ENCODE results near the gene EBLN1. TPM values are rescaled to one million over a fixed set of nuclear protein-coding genes. Genes with fewer than 3 reads are reported as not detected.

The EBLN1 gene
- total RNA-seq, 4 donors from 2014 or later = not detected

- TF ChIP-seq CTCF (IDR thresholded peaks at IDR 0.05) = no peak
- no peak for TF ChIP-seq POLR2AphosphoS5 (IDR thresholded peaks at IDR 0.05)
- WGBS = 90% methylated on average over 4 of the region's 4 CpGs
- Histone ChIP-seq H3K36me3 (no peaks in the 10 kb centered on the region), H3K4me3 (no peak overlapping the region), H3K27me3 (no peaks in the 10 kb centered on the region), H3K27ac (replicated peaks in 1 of 4) (no peak overlapping the region), H3K4me1 (peaks cover 0 to 13% (median 10%) of the 10 kb centered on the region in 4 donors), H3K9me3 (no peaks in the 10 kb centered on the region)
- DNase-seq (ENCODE audit: extremely low spot score) = no peak
- intact Hi-C loops (cut with DNase I) = no loop called here
These were observed 32.2 kb downstream of the EBLN1 start for GRCh38 chr10:22185586-22185985.

- H3K4me3 ChIP-seq = no peak overlapping the region
- 60% methylated on average over 5 of the region's 5 CpGs for WGBS
- no peak for DNase-seq (ENCODE audit: extremely low spot score)
- intact Hi-C loops (cut with DNase I) = no loop called here
- no peak overlapping the region for H3K27ac ChIP-seq (replicated peaks in 1 of 4)
- H3K9me3 ChIP-seq = no peaks in the 10 kb centered on the region
- no peaks in the 10 kb centered on the region for H3K36me3 ChIP-seq
- H3K27me3 ChIP-seq = no peaks in the 10 kb centered on the region
- no peak for TF ChIP-seq POLR2A (IDR thresholded peaks at IDR 0.05; ENCODE audit: low read depth)
- H3K4me1 ChIP-seq = peaks cover 0 to 13% (median 10%) of the 10 kb centered on the region in 4 donors
These were observed 33.9 kb downstream of the EBLN1 start for GRCh38 chr10:22183771-22184461.

GRCh38 chr10:22180724-22181123, 37.1 kb downstream of the EBLN1 start:
- TF ChIP-seq POLR2AphosphoS5 (IDR thresholded peaks at IDR 0.05) = no peak
- TF ChIP-seq CTCF (IDR thresholded peaks at IDR 0.05) = no peak
- no peak for TF ChIP-seq POLR2A (IDR thresholded peaks at IDR 0.05; ENCODE audit: low read depth)
- no peak for TF ChIP-seq EP300 (IDR thresholded peaks at IDR 0.05)
- peaks cover 0 to 13% (median 10%) of the 10 kb centered on the region in 4 donors for H3K4me1 ChIP-seq
- intact Hi-C loops (cut with DNase I) = no loop called here
- no peaks in the 10 kb centered on the region for H3K36me3 ChIP-seq
- no peak overlapping the region for H3K4me3 ChIP-seq
- 86% methylated on average over 2 of the region's 2 CpGs for WGBS
- no peaks in the 10 kb centered on the region for H3K27me3 ChIP-seq
- H3K9me3 ChIP-seq = no peaks in the 10 kb centered on the region
- no peak overlapping the region for H3K27ac ChIP-seq (replicated peaks in 1 of 4)
- DNase-seq (ENCODE audit: extremely low spot score) = no peak

- peaks cover 0 to 3% (median 0%) of the 10 kb centered on the region in 4 donors for H3K27me3 ChIP-seq
- H3K9me3 ChIP-seq = peaks cover 0 to 6% (median 0%) of the 10 kb centered on the region in 4 donors
- H3K27ac ChIP-seq (replicated peaks in 1 of 4) = no peak overlapping the region
- TF ChIP-seq CTCF (IDR thresholded peaks at IDR 0.05) (no peak), POLR2A (IDR thresholded peaks at IDR 0.05; ENCODE audit: low read depth) (no peak), POLR2AphosphoS5 (IDR thresholded peaks at IDR 0.05) (no peak), EP300 (IDR thresholded peaks at IDR 0.05) (no peak)
- no peak for DNase-seq (ENCODE audit: extremely low spot score)
- no peak overlapping the region for H3K4me3 ChIP-seq
- H3K4me1 ChIP-seq = no peaks in the 10 kb centered on the region
- no peaks in the 10 kb centered on the region for H3K36me3 ChIP-seq
- intact Hi-C loops (cut with DNase I) = no loop called here
These were observed 43.4 kb downstream of the EBLN1 start for GRCh38 chr10:22174442-22174841.

GRCh38 chr10:22171131-22171530, 46.7 kb downstream of the EBLN1 start:
- Histone ChIP-seq H3K27ac (replicated peaks in 1 of 4) (no peak overlapping the region), H3K9me3 (peaks cover 0 to 6% (median 0%) of the 10 kb centered on the region in 4 donors), H3K4me3 (no peak overlapping the region), H3K4me1 (no peaks in the 10 kb centered on the region), H3K36me3 (no peaks in the 10 kb centered on the region), H3K27me3 (peaks cover 0 to 3% (median 0%) of the 10 kb centered on the region in 4 donors)
- no peak for TF ChIP-seq CTCF (IDR thresholded peaks at IDR 0.05)
- TF ChIP-seq POLR2A (IDR thresholded peaks at IDR 0.05; ENCODE audit: low read depth) = no peak
- TF ChIP-seq POLR2AphosphoS5 (IDR thresholded peaks at IDR 0.05) = no peak
- no peak for DNase-seq (ENCODE audit: extremely low spot score)
- intact Hi-C loops (cut with DNase I) = no loop called here
- WGBS = 100% methylated on average over 1 of the region's 1 CpG

Measured in esophagus muscularis mucosa (tissue), 4 donors.